ENCODE data around the gene CLINT1.
"Not testable (repeated sequence)": the region's sequence is repeated elsewhere in the genome, so short reads cannot be mapped to it uniquely, and the experiment has no call there.

Gene CLINT1

GRCh38 chr5:157885051-157885450 is 26.1 kb upstream of the CLINT1 start:
- not testable (repeated sequence) for H3K9me3 ChIP-seq (ENCODE audit: control insufficient read depth, low read depth, low read length); H3K4me1 ChIP-seq (ENCODE audit: control insufficient read depth, low read depth, low read length); H3K4me3 ChIP-seq (ENCODE audit: low read length); H3K27ac ChIP-seq (ENCODE audit: low read length); H3K36me3 ChIP-seq (ENCODE audit: control insufficient read depth, low read depth, low read length); H3K9ac ChIP-seq (ENCODE audit: low read length)
- H3K27me3 ChIP-seq (ENCODE audit: control insufficient read depth, insufficient read depth, low read length), result peaks cover 12% of the 10 kb centered on the region

GRCh38 chr5:157881498-157881897 is 22.6 kb upstream of the CLINT1 start:
- H3K4me1 ChIP-seq (ENCODE audit: control insufficient read depth, low read depth, low read length); H3K36me3 ChIP-seq (ENCODE audit: control insufficient read depth, low read depth, low read length); H3K4me3 ChIP-seq (ENCODE audit: low read length); H3K27ac ChIP-seq (ENCODE audit: low read length); H3K9ac ChIP-seq (ENCODE audit: low read length); H3K9me3 ChIP-seq (ENCODE audit: control insufficient read depth, low read depth, low read length): not testable (repeated sequence)
- peaks cover 14% of the 10 kb centered on the region for H3K27me3 ChIP-seq (ENCODE audit: control insufficient read depth, insufficient read depth, low read length)

- H3K27ac ChIP-seq (ENCODE audit: low read length), result no peak overlapping the region
- H3K9ac ChIP-seq (ENCODE audit: low read length), result no peak overlapping the region
- H3K4me1 ChIP-seq (ENCODE audit: control insufficient read depth, low read depth, low read length), result peaks cover 4% of the 10 kb centered on the region
Measured at GRCh38 chr5:157877821-157878220, 18.9 kb upstream of the CLINT1 start.

GRCh38 chr5:157874861-157875260 is 15.9 kb upstream of the CLINT1 start:
- Histone ChIP-seq H3K9ac (ENCODE audit: low read length) (no peak overlapping the region), H3K9me3 (ENCODE audit: control insufficient read depth, low read depth, low read length) (no peaks in the 10 kb centered on the region)

More at GRCh38 chr5:157877821-157878220, 18.9 kb upstream of the CLINT1 start:
- Histone ChIP-seq H3K4me3 (ENCODE audit: low read length) (no peak overlapping the region), H3K27me3 (ENCODE audit: control insufficient read depth, insufficient read depth, low read length) (peaks cover 14% of the 10 kb centered on the region), H3K9me3 (ENCODE audit: control insufficient read depth, low read depth, low read length) (no peaks in the 10 kb centered on the region), H3K36me3 (ENCODE audit: control insufficient read depth, low read depth, low read length) (no peaks in the 10 kb centered on the region)

GRCh38 chr5:157870837-157871834 is 12.2 kb upstream of the CLINT1 start:
- H3K4me1 ChIP-seq (ENCODE audit: control insufficient read depth, low read depth, low read length), result no peaks in the 10 kb centered on the region
- no peak overlapping the region for H3K4me3 ChIP-seq (ENCODE audit: low read length)
- H3K9me3 ChIP-seq (ENCODE audit: control insufficient read depth, low read depth, low read length), result no peaks in the 10 kb centered on the region
- H3K27ac ChIP-seq (ENCODE audit: low read length), result no peak overlapping the region
- H3K36me3 ChIP-seq (ENCODE audit: control insufficient read depth, low read depth, low read length), result no peaks in the 10 kb centered on the region
- no peak overlapping the region for H3K9ac ChIP-seq (ENCODE audit: low read length)
- H3K27me3 ChIP-seq (ENCODE audit: control insufficient read depth, insufficient read depth, low read length), result no peaks in the 10 kb centered on the region

More at GRCh38 chr5:157874861-157875260, 15.9 kb upstream of the CLINT1 start:
- Histone ChIP-seq H3K27ac (ENCODE audit: low read length) (no peak overlapping the region), H3K4me1 (ENCODE audit: control insufficient read depth, low read depth, low read length) (no peaks in the 10 kb centered on the region), H3K4me3 (ENCODE audit: low read length) (no peak overlapping the region), H3K27me3 (ENCODE audit: control insufficient read depth, insufficient read depth, low read length) (peaks cover under 1% of the 10 kb centered on the region), H3K36me3 (ENCODE audit: control insufficient read depth, low read depth, low read length) (no peaks in the 10 kb centered on the region)

GRCh38 chr5:157867751-157868387 is 8.9 kb upstream of the CLINT1 start:
- H3K9me3 ChIP-seq (ENCODE audit: control insufficient read depth, low read depth, low read length), result no peaks in the 10 kb centered on the region
- no peaks in the 10 kb centered on the region for H3K27me3 ChIP-seq (ENCODE audit: control insufficient read depth, insufficient read depth, low read length)
- H3K36me3 ChIP-seq (ENCODE audit: control insufficient read depth, low read depth, low read length), result no peaks in the 10 kb centered on the region
- no peak overlapping the region for H3K27ac ChIP-seq (ENCODE audit: low read length)
- no peak overlapping the region for H3K4me3 ChIP-seq (ENCODE audit: low read length)
- H3K9ac ChIP-seq (ENCODE audit: low read length), result no peak overlapping the region
- no peaks in the 10 kb centered on the region for H3K4me1 ChIP-seq (ENCODE audit: control insufficient read depth, low read depth, low read length)

- Histone ChIP-seq H3K27me3 (ENCODE audit: control insufficient read depth, insufficient read depth, low read length) (no peaks in the 10 kb centered on the region), H3K36me3 (ENCODE audit: control insufficient read depth, low read depth, low read length) (no peaks in the 10 kb centered on the region), H3K4me3 (ENCODE audit: low read length) (no peak overlapping the region), H3K9ac (ENCODE audit: low read length) (no peak overlapping the region), H3K27ac (ENCODE audit: low read length) (no peak overlapping the region), H3K9me3 (ENCODE audit: control insufficient read depth, low read depth, low read length) (no peaks in the 10 kb centered on the region), H3K4me1 (ENCODE audit: control insufficient read depth, low read depth, low read length) (peaks cover under 1% of the 10 kb centered on the region)
Measured at GRCh38 chr5:157866536-157866935, 7.6 kb upstream of the CLINT1 start.

- Histone ChIP-seq H3K9ac (ENCODE audit: low read length) (no peak overlapping the region), H3K36me3 (ENCODE audit: control insufficient read depth, low read depth, low read length) (no peaks in the 10 kb centered on the region), H3K4me3 (ENCODE audit: low read length) (no peak overlapping the region), H3K27me3 (ENCODE audit: control insufficient read depth, insufficient read depth, low read length) (no peaks in the 10 kb centered on the region), H3K4me1 (ENCODE audit: control insufficient read depth, low read depth, low read length) (peaks cover 7% of the 10 kb centered on the region), H3K27ac (ENCODE audit: low read length) (no peak overlapping the region), H3K9me3 (ENCODE audit: control insufficient read depth, low read depth, low read length) (no peaks in the 10 kb centered on the region)
Measured at GRCh38 chr5:157865781-157866180, 6.8 kb upstream of the CLINT1 start.

- H3K9ac ChIP-seq (ENCODE audit: low read length), result no peak overlapping the region
- peaks cover 7% of the 10 kb centered on the region for H3K4me1 ChIP-seq (ENCODE audit: control insufficient read depth, low read depth, low read length)
- no peaks in the 10 kb centered on the region for H3K27me3 ChIP-seq (ENCODE audit: control insufficient read depth, insufficient read depth, low read length)
- no peak overlapping the region for H3K27ac ChIP-seq (ENCODE audit: low read length)
- no peaks in the 10 kb centered on the region for H3K9me3 ChIP-seq (ENCODE audit: control insufficient read depth, low read depth, low read length)
- no peaks in the 10 kb centered on the region for H3K36me3 ChIP-seq (ENCODE audit: control insufficient read depth, low read depth, low read length)
- H3K4me3 ChIP-seq (ENCODE audit: low read length), result no peak overlapping the region
Measured at GRCh38 chr5:157864067-157864466, 5.1 kb upstream of the CLINT1 start.

- Histone ChIP-seq H3K4me1 (ENCODE audit: control insufficient read depth, low read depth, low read length) (peaks cover 14% of the 10 kb centered on the region), H3K9me3 (ENCODE audit: control insufficient read depth, low read depth, low read length) (no peaks in the 10 kb centered on the region), H3K27me3 (ENCODE audit: control insufficient read depth, insufficient read depth, low read length) (no peaks in the 10 kb centered on the region), H3K36me3 (ENCODE audit: control insufficient read depth, low read depth, low read length) (no peaks in the 10 kb centered on the region), H3K9ac (ENCODE audit: low read length) (no peak overlapping the region), H3K27ac (ENCODE audit: low read length) (no peak overlapping the region), H3K4me3 (ENCODE audit: low read length) (no peak overlapping the region)
Measured at GRCh38 chr5:157862183-157862851, 3.4 kb upstream of the CLINT1 start.
